MCF 10A (cell line): ENCODE measurements around the gene EEF1E1. TPM values are rescaled to one million over a fixed set of nuclear protein-coding genes. Genes with fewer than 3 reads are reported as not detected.

Experiments
- Bru-seq: library from RNA; stranded (reverse); fragments of 400-500 nt; gene quantifications from one replicate; lab custom pipeline; 2021; lab: Mats Ljungman, UMichigan
- BruChase-seq, 2 experiments: library from RNA; stranded (reverse); fragments of 400-500 nt; gene quantifications; one replicate each; lab custom pipeline; 2021; lab: Mats Ljungman, UMichigan
- BruUV-seq: library from RNA; stranded (reverse); fragments of 400-500 nt; replicated peaks from 2 replicates; lab custom pipeline; 2021; lab: Mats Ljungman, UMichigan
- CTCF ChIA-PET: fragments of 300-600 bp; sonication (Branson Sonifier 250); formaldehyde crosslinking; extraction: SDS; loops from one replicate; lab custom pipeline; 2021; ENCODE audit warnings: antibody characterized with exemption, inconsistent platforms; lab: Yijun Ruan, JAX
- POLR2A ChIA-PET: fragments of 300-600, 350-650 bp; sonication (Branson Sonifier 250); formaldehyde crosslinking; extraction: SDS; loops from one replicate; lab custom pipeline; 2020; ENCODE audit warnings: antibody characterized with exemption, inconsistent platforms; lab: Yijun Ruan, JAX
- DNase-seq: peaks from one replicate; pipeline ENCODE4 v3.0.0-alpha.2; 2018; ENCODE audit not compliant: unreplicated experiment
- H3K27ac Mint-ChIP-seq: one replicate; pipeline ENCODE4 v1.8.0; 2022; ENCODE audit warnings: mild to moderate bottlenecking, low read depth, mixed read lengths; ENCODE audit not compliant: unreplicated experiment
- H3K27me3 Mint-ChIP-seq: one replicate; pipeline ENCODE4 v1.8.0; 2022; ENCODE audit warnings: mixed read lengths; ENCODE audit not compliant: insufficient read depth, unreplicated experiment
- H3K36me3 Mint-ChIP-seq: one replicate; pipeline ENCODE4 v1.8.0; 2022; ENCODE audit warnings: mild to moderate bottlenecking, moderate library complexity, mixed read lengths; ENCODE audit not compliant: insufficient read depth, unreplicated experiment
- H3K4me1 Mint-ChIP-seq: one replicate; pipeline ENCODE4 v1.8.0; 2022; ENCODE audit warnings: mixed read lengths; ENCODE audit not compliant: insufficient read depth, unreplicated experiment
- H3K4me3 Mint-ChIP-seq: one replicate; pipeline ENCODE4 v1.8.0; 2022; ENCODE audit warnings: mild to moderate bottlenecking, moderate library complexity, mixed read lengths; ENCODE audit not compliant: unreplicated experiment
- H3K9me3 Mint-ChIP-seq: one replicate; pipeline ENCODE4 v1.8.0; 2022; ENCODE audit warnings: mixed read lengths; ENCODE audit not compliant: unreplicated experiment
- CTCF ChIP-seq: fragments of 200-600 bp; IDR thresholded peaks from one replicate; pipeline ENCODE4 v1.8.0; 2022; ENCODE audit warnings: antibody characterized with exemption, mild to moderate bottlenecking; ENCODE audit not compliant: unreplicated experiment
- intact Hi-C: fragments of 100-400 bp; cut with micrococcal nuclease; formaldehyde crosslinking; loops from 2 replicates; pipeline ENCODE4 v1.14.1; 2022
- long read RNA-seq: library from polyadenylated mRNA; stranded (forward); transcript quantifications from one replicate; pipeline ENCODE4 v2.0.0, GENCODE V29; 2022
- total RNA-seq: library from RNA; stranded (reverse); gene quantifications from 2 replicates; pipeline ENCODE4 v1.2.3, GENCODE V29; 2022

The EEF1E1 gene
- total RNA-seq: 52.1 and 56.7 TPM in 2 replicates
- Bru-seq, nascent RNA: percentile 94 among the genes with signal in this experiment
- BruChase-seq, experiment 1, labeled RNA remaining after a 6-hour chase: percentile 98 among the genes with signal in this experiment
- BruChase-seq, experiment 2, labeled RNA remaining after a 2-hour chase: percentile 97 among the genes with signal in this experiment
- long read RNA-seq, transcript EEF1E1-201 (4 exons, 1,077 nt): major isoform, 88 of 161 reads
- long read RNA-seq, transcript EEF1E1-205 (3 exons, 654 nt): minor isoform, 16 of 161 reads
- long read RNA-seq, partial matches to known transcripts: 46 of 161 reads
- long read RNA-seq, other reads (novel, unspliced or antisense): 7 of 161 reads

DNA sequence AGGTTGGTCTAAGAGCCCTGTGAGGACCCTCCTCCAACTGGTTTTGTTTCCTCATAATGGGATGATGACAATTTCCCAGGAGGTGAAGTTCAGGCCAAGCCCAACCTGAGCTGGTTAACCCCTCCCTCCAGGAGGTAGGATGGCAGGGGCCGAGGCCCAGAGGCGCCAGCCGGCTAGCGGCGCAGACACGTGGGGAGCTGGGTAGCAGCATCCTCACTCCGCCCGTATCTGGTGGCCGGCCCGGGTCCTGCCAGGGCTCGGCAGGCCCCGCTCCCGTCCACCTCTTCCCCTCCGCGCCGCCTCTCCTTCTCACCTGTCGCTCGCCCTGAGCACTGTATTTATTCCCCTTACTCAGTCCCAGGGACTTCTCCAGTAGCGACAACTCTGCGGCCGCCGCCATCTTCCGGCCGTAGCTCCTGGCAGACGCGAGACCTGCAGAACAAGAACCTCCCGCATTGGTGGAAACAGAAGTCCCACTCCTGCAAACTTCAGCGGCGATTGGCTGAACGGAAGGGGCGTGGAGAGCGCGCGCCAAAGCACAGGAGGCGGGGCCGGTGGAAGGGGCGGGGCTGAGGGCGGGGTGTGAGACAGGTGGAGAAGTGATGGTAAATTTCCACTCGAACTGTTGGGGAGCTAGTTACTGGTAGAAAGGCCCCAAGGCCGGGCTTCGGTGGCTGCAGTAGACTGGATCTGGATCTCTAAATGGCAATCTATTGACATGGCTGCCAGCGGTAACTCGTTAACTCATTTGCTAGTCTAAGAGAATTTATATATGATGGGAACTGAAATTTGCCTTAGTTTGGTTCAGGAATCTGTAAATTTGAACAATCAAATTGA lies at the start of gene EEF1E1:
Gene EEF1E1 (minus strand): TSS at position 427 of the 837 bp plus-strand sequence. CDS start 27 bp downstream, at position 400.
- intact Hi-C loops: no loop called here

GRCh38 chr6:8149350-8149749 lies 47.0 kb upstream of the EEF1E1 start:
- TF ChIP-seq CTCF: no peak
- no peak overlapping the region for H3K27ac Mint-ChIP-seq
- peak; percentile 8 for DNase-seq
- intact Hi-C loops: no loop called here
- no peaks in the 10 kb centered on the region for H3K36me3 Mint-ChIP-seq
- H3K27me3 Mint-ChIP-seq: no peaks in the 10 kb centered on the region
- H3K4me1 Mint-ChIP-seq: no peaks in the 10 kb centered on the region
- CTCF ChIA-PET: interaction anchor here (2.6 kb wide), 1 partner anchor 18 kb away, joined by 13 read pairs; no protein-coding TSS in a partner anchor
- H3K9me3 Mint-ChIP-seq: no peaks in the 10 kb centered on the region
- no peak overlapping the region for H3K4me3 Mint-ChIP-seq
- POLR2A ChIA-PET: interaction anchor here (0.9 kb wide), 1 partner anchor 78 kb away, joined by 3 read pairs; no protein-coding TSS in a partner anchor
- BruUV-seq: no TSS peak

More for the DNA sequence above, at the start of gene EEF1E1:
- CTCF ChIA-PET: interaction anchor here (0.6 to 1.1 kb wide), 5 partner anchors 29 to 1357 kb away, joined by 3 to 6 read pairs (median 4); no protein-coding TSS in a partner anchor
- DNase-seq: peak; percentile 96
- BruUV-seq: TSS peak; percentile 57
- no peaks in the 10 kb centered on the region for H3K27me3 Mint-ChIP-seq
- H3K4me3 Mint-ChIP-seq: peak within 1 kb of the TSS; percentile 92
- POLR2A ChIA-PET: interaction anchor here (0.6 to 4.1 kb wide), 19 partner anchors 8 to 1465 kb away, joined by 3 to 44 read pairs (median 4); partner anchors contain the start of genes BLOC1S5 and TXNDC5
- TF ChIP-seq CTCF: no peak
- H3K9me3 Mint-ChIP-seq: peaks cover 9% of the 10 kb centered on the region
- H3K27ac Mint-ChIP-seq: peak within 1 kb of the TSS; percentile 92
- peaks cover 21% of the 10 kb centered on the region for H3K4me1 Mint-ChIP-seq
- H3K36me3 Mint-ChIP-seq: peaks cover 12% of the 10 kb centered on the region

DNA sequence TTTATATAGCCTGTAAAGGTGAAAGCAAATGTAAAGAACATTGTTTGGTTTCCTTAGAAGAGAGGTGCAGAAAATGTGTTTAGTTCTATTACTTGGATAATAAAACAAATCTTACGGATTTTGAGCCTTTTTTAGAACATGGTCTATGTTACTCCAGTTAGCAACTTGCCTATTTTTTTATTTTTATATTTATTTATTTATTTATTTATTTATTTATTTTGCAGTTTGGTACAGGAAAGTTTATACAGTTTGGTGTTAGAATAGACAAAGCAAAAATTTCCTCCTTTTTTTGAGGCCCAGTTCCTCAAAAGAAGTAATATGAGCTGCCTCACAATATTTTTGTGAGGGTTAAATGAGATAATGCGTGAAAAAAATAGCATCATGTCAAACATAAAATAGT lies 41.6 kb upstream of the EEF1E1 start:
- Mint-ChIP-seq H3K9me3 (no peaks in the 10 kb centered on the region), H3K4me3 (no peak overlapping the region), H3K36me3 (no peaks in the 10 kb centered on the region), H3K27ac (no peak overlapping the region), H3K27me3 (no peaks in the 10 kb centered on the region), H3K4me1 (no peaks in the 10 kb centered on the region)
- no peak for TF ChIP-seq CTCF
- BruUV-seq: no TSS peak
- POLR2A ChIA-PET: no interaction called here
- intact Hi-C loops: no loop called here
- no peak for DNase-seq
- CTCF ChIA-PET: interaction anchor here (4.5 kb wide), 1 partner anchor 13 kb away, joined by 23 read pairs; no protein-coding TSS in a partner anchor
